GM18517 (cell line): ENCODE results near the gene RTN4R.
"Not testable (repeated sequence)": the region's sequence is repeated elsewhere in the genome, so short reads cannot be mapped to it uniquely, and the experiment has no call there.

Experiments
- ATAC-seq: cut with Tn5 transposase; IDR thresholded peaks from one replicate; pipeline ENCODE4 v1.9.1; 2021; ENCODE audit warnings: mild to moderate bottlenecking, moderate library complexity; ENCODE audit not compliant: unreplicated experiment

RTN4R gene

DNA sequence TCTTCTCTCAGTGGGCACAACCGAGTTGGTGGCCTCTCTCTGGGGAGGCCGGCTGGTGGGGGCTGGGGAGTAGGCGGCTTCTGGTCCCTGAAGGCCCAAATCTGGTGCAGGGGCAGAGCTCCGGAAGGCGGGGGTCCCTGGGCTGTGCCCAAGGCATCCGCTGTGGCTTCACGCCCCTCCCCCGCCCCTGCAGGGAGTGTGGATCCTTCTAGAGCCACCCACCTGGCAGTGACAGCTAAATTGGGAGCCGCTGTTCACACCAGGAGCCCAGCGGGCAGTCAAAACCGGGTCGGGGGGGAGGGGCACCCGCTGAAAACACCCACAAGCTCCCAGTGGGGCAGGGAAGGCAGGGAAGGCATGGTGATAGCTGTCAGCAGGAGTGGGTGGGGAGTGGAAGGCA, 4.6 kb upstream of the RTN4R start:
- ATAC-seq = no peak

- no peak for ATAC-seq
Measured at GRCh38 chr22:20272174-20272573, 4.1 kb upstream of the RTN4R start.

DNA sequence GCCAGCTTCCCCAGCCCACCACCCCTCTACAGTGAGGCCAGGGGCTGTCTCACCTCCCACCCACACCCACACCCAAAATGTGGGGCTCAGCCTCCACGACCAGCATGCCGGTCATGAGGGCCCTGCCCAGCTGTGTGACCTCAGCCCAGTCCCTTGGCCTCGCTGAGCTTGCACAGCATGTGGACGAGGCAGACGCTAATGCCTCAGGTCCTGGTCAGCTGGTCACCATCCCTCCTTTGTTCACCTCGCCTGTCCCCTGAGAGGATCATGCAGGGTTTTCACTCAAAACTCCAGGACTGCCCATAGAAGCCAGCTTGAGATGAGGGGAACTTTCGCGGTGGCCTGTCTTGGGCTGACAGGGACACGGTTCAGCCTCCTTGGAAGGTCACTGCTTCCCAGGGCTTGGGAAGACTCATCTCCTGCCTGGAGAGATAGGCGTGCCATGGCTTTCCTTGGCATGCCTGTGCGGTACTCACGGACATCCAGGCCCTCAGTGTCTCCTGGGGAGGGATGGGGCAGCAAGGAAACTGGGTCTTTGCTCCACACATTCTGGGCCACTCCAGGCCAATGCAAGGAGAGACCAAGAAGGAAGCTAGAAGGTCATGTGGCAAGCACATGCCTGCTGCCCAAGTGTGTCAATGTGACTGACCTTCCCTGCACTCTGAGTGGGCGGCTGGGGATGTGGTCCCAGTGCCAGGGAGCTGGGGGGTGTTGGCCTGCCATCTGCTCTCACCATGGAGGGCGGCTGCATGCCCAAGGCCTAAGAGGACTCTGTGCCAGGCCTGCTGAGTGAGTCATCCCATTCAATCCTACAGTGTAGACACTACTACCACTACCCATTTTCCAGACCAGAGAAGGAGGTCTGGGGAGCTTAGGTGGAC, 3.2 kb upstream of the RTN4R start:
- no peak for ATAC-seq

GRCh38 chr22:20270190-20271113, 2.3 kb upstream of the RTN4R start:
- ATAC-seq = not testable (repeated sequence)

DNA sequence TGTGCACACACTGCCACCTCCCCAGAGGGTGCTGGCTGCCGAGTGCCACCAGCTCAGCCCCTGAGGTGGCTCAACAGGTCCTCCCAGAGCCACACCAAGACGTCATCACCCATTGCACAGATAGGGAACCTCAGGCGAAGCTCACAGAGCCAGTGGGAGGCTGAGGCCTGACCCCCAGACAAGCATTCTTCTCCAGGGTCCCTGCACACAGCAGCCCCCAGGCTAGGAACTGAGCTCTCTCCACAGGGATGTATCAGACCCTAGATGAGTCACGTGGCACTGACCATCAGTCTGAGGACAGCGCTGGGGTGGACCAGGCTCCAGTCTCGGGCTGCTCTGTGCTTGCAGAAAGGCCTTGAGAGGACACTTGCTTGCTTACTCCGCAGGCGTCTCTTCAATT, 1.6 kb upstream of the RTN4R start:
- ATAC-seq = not testable (repeated sequence)

DNA sequence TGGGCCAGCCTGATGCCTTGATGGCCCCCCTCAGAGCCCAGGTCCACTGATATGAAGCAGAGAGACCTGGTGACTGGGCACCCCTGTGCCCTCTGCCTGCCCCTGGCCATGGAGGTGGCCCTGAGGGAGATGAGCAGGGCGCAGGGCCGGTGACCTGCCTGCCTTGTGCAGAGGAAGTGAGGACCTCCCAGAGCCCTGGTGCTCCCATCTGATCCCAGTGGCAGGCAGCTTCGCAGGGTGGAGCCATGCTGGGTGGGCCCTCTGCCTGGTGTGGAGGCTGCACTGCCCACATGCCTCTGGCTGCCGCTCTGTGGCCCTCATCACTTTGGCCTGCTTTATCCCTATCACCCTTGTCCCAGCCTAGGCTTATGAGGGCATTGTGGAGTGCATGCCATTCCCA, 1.1 kb upstream of the RTN4R start:
- not testable (repeated sequence) for ATAC-seq

- no peak for ATAC-seq
Measured at GRCh38 chr22:20267441-20268278, 458 bp downstream of the RTN4R start.

- not testable (repeated sequence) for ATAC-seq
Measured at GRCh38 chr22:20266667-20267440, 1.3 kb downstream of the RTN4R start.

DNA sequence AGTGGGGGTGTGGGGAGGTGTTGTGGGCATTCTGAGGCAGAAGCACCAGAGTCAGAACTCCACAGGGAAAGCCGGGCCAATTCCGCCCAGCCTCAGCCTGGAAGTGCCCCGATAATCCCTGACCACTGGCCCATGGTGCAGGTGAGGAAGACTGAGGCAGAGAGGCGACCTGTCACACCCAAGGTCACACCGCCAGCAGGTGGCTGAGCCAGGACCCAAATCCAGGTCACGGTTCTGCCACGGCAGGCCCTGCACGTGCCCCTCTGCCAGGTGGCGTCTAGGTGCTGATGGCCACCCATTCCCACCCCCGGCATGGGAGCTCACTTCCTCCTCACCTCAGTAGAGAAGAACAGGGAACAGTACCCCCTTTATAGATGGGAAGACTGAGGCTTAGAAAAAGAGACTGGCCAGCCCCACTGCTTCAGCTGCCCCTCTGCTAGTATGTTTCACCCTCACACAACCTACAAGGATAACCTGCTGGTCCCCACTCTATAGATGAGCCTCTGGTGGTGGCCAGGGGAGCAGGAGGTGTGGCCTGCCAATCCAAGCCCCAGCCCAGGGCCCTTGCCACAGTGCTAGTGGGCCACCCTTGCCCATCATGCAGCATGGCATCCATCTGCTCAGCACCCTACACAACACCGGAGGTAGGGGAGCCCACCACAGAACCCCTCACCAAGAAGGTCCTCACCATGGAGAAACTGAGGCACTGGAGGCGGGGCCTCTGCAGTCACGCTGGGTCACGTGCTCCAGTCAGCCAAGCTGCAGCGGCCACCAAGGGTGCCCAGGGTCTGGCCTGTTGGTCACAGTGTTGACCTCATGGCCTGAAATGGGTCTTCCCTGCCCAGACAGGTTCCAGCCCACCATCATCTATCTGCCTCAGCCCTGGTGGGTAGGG, 2.1 kb downstream of the RTN4R start:
- ATAC-seq = not testable (repeated sequence)

DNA sequence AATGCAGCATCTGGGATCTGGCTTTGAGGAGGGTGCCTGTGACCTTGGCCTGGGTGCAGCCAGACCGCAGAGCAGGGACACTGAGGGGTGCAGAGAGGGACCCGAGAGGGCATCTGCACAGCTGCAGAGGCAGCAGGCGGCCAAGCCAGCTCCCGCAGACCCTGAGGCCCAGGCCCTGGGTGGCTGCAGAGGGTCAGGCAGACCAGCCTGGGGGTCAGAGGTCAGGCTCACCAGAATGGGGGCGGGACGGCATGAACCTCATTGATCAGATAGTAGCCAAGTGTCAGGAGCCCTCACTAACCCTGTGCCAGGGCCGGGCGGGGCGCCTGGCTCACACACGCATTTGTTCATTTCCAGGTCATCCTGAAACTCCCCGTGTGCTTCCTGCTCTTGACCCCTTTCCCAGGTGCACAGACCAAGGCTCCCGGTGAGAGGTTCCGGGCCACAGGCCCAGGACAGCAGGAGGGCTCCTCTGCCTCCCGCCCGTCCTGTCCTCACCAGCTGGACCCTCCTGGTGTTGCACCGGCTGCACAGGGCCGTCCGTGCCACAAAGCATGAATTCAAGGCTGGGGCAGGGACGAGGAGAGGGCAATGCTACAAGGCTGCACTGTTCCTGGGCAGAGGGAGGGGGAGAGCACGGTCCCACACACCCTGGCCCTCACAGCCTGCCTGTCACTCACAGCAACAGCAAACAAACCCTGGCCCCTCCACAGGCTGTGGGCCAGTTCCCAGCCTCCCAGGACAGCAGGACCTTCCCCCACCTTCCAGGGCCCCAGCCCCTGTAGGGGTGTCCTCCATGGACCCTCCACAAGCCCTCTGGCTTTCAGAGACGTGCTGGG, 3.3 kb downstream of the RTN4R start:
- ATAC-seq = no peak

- not testable (repeated sequence) for ATAC-seq
Measured at GRCh38 chr22:20263404-20264281, 4.5 kb downstream of the RTN4R start.

DNA sequence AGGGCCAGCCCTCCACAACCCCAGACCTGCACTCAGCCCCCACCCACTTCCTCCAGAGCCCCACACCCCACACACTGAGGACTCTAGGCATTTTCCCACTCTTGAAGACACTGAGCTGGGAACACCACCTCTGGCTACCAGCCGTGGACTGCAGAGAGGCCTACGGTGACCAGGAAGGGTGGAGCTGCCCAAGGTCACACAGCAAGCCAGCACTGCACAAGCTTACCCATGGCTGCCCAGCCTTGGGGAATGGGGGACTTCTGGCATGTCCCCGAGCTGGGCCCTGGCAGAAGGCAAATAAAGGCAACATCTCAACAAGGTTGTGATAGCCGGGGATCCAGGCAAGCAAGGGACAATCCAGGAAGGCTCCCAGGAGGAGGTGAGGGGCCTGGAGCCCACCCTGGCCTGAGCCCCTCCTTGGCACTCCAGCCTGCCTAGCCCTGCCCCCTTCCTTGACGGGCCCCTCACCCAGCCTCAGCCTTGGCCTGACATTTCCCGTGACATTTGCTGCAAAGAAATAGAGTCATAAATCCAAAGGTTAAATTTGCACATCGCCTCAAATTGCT, 5.5 kb downstream of the RTN4R start:
- ATAC-seq = no peak

DNA sequence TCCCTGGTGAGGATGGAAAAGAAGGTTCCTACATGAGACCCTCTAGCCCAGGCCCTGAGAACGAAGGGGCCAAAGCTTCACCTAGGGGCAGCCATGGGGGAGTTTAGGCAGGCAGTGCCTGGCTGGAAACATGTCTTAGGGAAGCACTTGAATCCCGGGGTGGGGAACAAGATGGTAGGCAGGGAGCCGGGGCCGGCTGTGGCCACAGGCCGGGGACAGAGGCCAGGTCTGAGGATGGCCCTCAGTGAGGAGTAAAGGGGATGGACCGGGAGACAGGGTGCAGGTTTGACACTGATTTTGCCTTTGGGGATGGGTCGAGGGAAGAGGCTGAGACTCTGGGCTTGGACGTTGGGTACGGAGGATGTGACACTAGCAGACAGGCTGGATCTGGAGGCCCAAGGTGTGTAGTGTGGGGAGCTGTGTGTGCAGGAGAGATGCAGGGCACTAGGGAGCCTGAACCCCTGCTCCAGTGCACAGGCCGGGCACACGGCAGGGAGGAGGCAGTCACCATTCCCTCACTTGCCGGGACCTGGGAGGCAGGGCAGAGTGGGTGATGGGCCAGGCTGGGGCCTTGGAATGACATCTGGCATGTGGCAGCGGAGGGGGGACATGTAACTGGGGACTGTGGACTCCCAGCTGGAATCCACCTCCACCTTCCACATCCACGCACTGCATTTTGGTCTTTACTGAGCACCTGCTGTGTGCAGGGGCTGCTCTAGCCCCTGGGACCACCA, 6.1 kb downstream of the RTN4R start:
- no peak for ATAC-seq

GRCh38 chr22:20260071-20260765, 7.9 kb downstream of the RTN4R start:
- no peak for ATAC-seq

GRCh38 chr22:20259327-20259688, 8.8 kb downstream of the RTN4R start:
- ATAC-seq = no peak
